Esophagus squamous epithelium (tissue), 4 donors: Measurements from ENCODE around the gene UQCRC1.

ENCODE experiments used
- CTCF ChIP-seq, 6 experiments: fragments of 450-650 bp in 4 of 6; fragments of 200-600 bp in 2 of 6; sonication (generic) in 2 of 6; IDR thresholded peaks; one replicate each; pipeline ENCODE4 v1.5.1; 2016 to 2019; ENCODE audit warnings: antibody characterized with exemption in 6 of 6, mild to moderate bottlenecking in 4 of 6, moderate library complexity in 4 of 6
- POLR2A ChIP-seq, 4 donors: fragments of 450-650 bp; IDR thresholded peaks; one replicate each; pipeline ENCODE4 v1.6.1; 2017; ENCODE audit warnings: antibody characterized with exemption in 4 of 4, mild to moderate bottlenecking in 4 of 4, moderate library complexity in 3 of 4

- TF ChIP-seq POLR2A (IDR thresholded peaks at IDR 0.05): no peak
- TF ChIP-seq CTCF (IDR thresholded peaks at IDR 0.05): no peak
These were observed 16.8 kb downstream of the UQCRC1 start for GRCh38 chr3:48592519-48593087.
